ENCODE measurements around the gene ACTL10. TPM values are rescaled to one million over a fixed set of nuclear protein-coding genes. Genes with fewer than 3 reads are reported as not detected.
A peak's percentile ranks its signal among the peaks of the same experiment; 100 is the strongest.

The ACTL10 gene
- total and polyA plus RNA-seq, 2 of the 13 experiments (the other 11 are each of a cell fraction or from before 2014, with no cell fraction given) = not detected

GRCh38 chr20:33650753-33651561, 15.8 kb upstream of the ACTL10 start (continued):
- TF ChIP-seq REXO4 (CRISPR knock-in tag; IDR thresholded peaks at IDR 0.05; ENCODE audit: borderline replicate concordance) (no peak), SAFB2 (CRISPR knock-in tag; IDR thresholded peaks at IDR 0.05; ENCODE audit: borderline replicate concordance, low read depth) (0 out of 2 replicates have a peak, but pooled peaks have one; percentile 72), ZNF354B (CRISPR knock-in tag; IDR thresholded peaks at IDR 0.05) (no peak), STAG1 (CRISPR knock-in tag; IDR thresholded peaks at IDR 0.05) (no peak), EZH2 (conservative IDR thresholded peaks at IDR 0.05; ENCODE audit: low read depth, low read length) (no peak), ZBTB7A (CRISPR knock-in tag; IDR thresholded peaks at IDR 0.05) (no peak), ZSCAN12 (CRISPR knock-in tag; IDR thresholded peaks at IDR 0.05) (no peak), ZNF33A (CRISPR knock-in tag; IDR thresholded peaks at IDR 0.05; ENCODE audit: borderline replicate concordance) (no peak), HNRNPLL (IDR thresholded peaks at IDR 0.05; ENCODE audit: low read depth, low read length, poor library complexity, severe bottlenecking) (no peak), PHF5A (CRISPR knock-in tag; IDR thresholded peaks at IDR 0.05; ENCODE audit: low read depth, unreplicated experiment) (no peak), ZNF652 (CRISPR knock-in tag; IDR thresholded peaks at IDR 0.05; ENCODE audit: borderline replicate concordance, low read depth) (peak; percentile 75), ZNF383 (CRISPR knock-in tag; IDR thresholded peaks at IDR 0.05; ENCODE audit: borderline replicate concordance) (no peak), MTA1 (CRISPR knock-in tag; IDR thresholded peaks at IDR 0.05; ENCODE audit: borderline replicate concordance) (no peak), ZMAT5 (CRISPR knock-in tag; IDR thresholded peaks at IDR 0.05; ENCODE audit: borderline replicate concordance, low read depth) (no peak), IKZF1 (IDR thresholded peaks at IDR 0.05) (no peak), BORCS8-MEF2B (CRISPR knock-in tag; IDR thresholded peaks at IDR 0.05) (0 out of 2 replicates have a peak, but pooled peaks have one; percentile 21), NONO (IDR thresholded peaks at IDR 0.05) (no peak), NONO (CRISPR knock-in tag; conservative IDR thresholded peaks at IDR 0.05) (0 out of 2 replicates have a peak, but pooled peaks have one; percentile 26), ETV6 (CRISPR knock-in tag; conservative IDR thresholded peaks at IDR 0.05) (no peak), CAMTA2 (CRISPR knock-in tag; IDR thresholded peaks at IDR 0.05; ENCODE audit: borderline replicate concordance) (no peak), PBX2 (CRISPR knock-in tag; IDR thresholded peaks at IDR 0.05) (0 out of 2 replicates have a peak, but pooled peaks have one; percentile 25), GFI1 (CRISPR knock-in tag; IDR thresholded peaks at IDR 0.05; ENCODE audit: borderline replicate concordance) (no peak), SRF (IDR thresholded peaks at IDR 0.05; ENCODE audit: low read depth, low read length) (no peak)
- TF ChIP-seq, protein P1, sequence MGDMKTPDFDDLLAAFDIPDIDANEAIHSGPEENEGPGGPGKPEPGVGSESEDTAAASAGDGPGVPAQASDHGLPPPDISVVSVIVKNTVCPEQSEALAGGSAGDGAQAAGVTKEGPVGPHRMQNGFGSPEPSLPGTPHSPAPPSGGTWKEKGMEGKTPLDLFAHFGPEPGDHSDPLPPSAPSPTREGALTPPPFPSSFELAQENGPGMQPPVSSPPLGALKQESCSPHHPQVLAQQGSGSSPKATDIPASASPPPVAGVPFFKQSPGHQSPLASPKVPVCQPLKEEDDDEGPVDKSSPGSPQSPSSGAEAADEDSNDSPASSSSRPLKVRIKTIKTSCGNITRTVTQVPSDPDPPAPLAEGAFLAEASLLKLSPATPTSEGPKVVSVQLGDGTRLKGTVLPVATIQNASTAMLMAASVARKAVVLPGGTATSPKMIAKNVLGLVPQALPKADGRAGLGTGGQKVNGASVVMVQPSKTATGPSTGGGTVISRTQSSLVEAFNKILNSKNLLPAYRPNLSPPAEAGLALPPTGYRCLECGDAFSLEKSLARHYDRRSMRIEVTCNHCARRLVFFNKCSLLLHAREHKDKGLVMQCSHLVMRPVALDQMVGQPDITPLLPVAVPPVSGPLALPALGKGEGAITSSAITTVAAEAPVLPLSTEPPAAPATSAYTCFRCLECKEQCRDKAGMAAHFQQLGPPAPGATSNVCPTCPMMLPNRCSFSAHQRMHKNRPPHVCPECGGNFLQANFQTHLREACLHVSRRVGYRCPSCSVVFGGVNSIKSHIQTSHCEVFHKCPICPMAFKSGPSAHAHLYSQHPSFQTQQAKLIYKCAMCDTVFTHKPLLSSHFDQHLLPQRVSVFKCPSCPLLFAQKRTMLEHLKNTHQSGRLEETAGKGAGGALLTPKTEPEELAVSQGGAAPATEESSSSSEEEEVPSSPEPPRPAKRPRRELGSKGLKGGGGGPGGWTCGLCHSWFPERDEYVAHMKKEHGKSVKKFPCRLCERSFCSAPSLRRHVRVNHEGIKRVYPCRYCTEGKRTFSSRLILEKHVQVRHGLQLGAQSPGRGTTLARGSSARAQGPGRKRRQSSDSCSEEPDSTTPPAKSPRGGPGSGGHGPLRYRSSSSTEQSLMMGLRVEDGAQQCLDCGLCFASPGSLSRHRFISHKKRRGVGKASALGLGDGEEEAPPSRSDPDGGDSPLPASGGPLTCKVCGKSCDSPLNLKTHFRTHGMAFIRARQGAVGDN (CRISPR knock-in tag; IDR thresholded peaks at IDR 0.05) = no peak
